Measurements from ENCODE around the gene ARHGEF7.

DNA sequence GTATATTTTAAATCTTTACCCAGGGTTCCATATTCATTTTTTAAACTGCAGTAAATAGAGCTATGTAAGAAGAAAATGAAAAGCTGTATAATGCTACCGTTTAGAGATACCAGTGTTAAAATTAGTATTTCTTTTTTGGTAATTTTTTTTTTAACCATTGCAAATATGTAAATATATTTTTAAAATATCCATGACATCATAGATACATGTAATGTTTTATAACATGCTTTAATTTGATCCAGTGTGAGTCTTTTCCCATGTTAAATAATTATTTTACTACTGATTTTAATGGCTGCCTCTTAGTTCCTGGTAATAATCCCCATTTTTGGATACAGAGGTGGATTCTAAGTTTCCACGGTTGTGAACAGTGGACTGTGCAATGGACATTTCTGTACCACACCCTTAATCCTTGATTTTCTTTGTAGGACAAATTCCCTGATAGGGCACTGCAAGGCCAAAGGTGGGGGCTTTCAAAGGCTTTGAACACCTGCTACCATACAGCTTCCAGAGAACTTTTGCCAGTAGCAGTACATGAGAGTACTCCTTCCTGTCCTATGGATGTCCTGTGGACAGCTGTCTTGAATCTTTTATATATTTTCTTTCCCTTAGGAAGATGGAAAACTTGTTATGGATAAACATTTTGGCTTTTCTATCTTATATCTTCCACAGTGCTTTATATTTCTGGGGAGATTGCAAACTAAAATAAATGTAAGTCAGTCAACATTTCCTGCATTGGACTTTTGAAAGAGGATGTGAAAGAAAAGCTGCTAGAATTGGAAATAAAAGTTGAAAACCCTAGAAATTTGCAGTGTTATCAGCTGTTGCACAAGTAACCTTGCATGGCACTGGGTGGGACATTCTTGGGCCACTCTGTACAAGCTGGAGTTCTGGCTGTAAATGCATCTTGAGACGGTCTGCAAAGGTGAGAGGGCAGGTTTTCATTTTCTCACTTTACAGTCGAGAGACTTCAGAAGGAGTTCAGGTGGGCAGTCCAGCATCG, 46.8 kb downstream of the ARHGEF7 start:
- TF ChIP-seq, protein P1, sequence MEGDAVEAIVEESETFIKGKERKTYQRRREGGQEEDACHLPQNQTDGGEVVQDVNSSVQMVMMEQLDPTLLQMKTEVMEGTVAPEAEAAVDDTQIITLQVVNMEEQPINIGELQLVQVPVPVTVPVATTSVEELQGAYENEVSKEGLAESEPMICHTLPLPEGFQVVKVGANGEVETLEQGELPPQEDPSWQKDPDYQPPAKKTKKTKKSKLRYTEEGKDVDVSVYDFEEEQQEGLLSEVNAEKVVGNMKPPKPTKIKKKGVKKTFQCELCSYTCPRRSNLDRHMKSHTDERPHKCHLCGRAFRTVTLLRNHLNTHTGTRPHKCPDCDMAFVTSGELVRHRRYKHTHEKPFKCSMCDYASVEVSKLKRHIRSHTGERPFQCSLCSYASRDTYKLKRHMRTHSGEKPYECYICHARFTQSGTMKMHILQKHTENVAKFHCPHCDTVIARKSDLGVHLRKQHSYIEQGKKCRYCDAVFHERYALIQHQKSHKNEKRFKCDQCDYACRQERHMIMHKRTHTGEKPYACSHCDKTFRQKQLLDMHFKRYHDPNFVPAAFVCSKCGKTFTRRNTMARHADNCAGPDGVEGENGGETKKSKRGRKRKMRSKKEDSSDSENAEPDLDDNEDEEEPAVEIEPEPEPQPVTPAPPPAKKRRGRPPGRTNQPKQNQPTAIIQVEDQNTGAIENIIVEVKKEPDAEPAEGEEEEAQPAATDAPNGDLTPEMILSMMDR (IDR thresholded peaks at IDR 0.05; ENCODE audit: insufficient read depth, low read length, poor library complexity, severe bottlenecking), result no peak
- TF ChIP-seq EZH2phosphoT487 (conservative IDR thresholded peaks at IDR 0.05; ENCODE audit: low read length), result no peak

Data from SU-DHL-6 (cell line).